Activated CD8-positive, alpha-beta memory T cell treated with anti-CD3 and anti-CD28 coated beads, Interleukin-2, amount 10 ng/mL, durations not matched to agents 7 days and 5 days (primary cell): Measurements from ENCODE around the gene MAP4K4. TPM values are rescaled to one million over a fixed set of nuclear protein-coding genes. Genes with fewer than 3 reads are reported as not detected.

Source experiments
- ATAC-seq: fragments of 150-1000 bp; cut with Tn5 transposase; one replicate; pipeline ENCODE4 v1.10.0; 2021; ENCODE audit warnings: moderate library complexity
- CTCF ChIA-PET: fragments of 350-600 bp; sonication (Branson Sonifier 250); formaldehyde crosslinking; loops from one replicate; lab custom pipeline; 2021; ENCODE audit warnings: antibody characterized with exemption; lab: Charles Lee
- DNase-seq: peaks from one replicate; pipeline ENCODE4 v3.0.0-alpha.2; 2020
- H3K27ac Mint-ChIP-seq: one replicate; pipeline ENCODE4 v1.8.0; 2021; ENCODE audit warnings: mild to moderate bottlenecking, mixed read lengths
- H3K27me3 Mint-ChIP-seq: one replicate; pipeline ENCODE4 v1.8.0; 2021; ENCODE audit warnings: mixed read lengths
- H3K36me3 Mint-ChIP-seq: one replicate; pipeline ENCODE4 v1.8.0; 2021; ENCODE audit warnings: mild to moderate bottlenecking, mixed read lengths
- H3K4me1 Mint-ChIP-seq: one replicate; pipeline ENCODE4 v1.8.0; 2021; ENCODE audit warnings: mixed read lengths
- H3K4me3 Mint-ChIP-seq: one replicate; pipeline ENCODE4 v1.8.0; 2021; ENCODE audit warnings: mild to moderate bottlenecking, moderate library complexity, mixed read lengths
- H3K9me3 Mint-ChIP-seq: one replicate; pipeline ENCODE4 v1.8.0; 2022; ENCODE audit warnings: low read depth, mixed read lengths
- total RNA-seq, 2 experiments: library from RNA; stranded (reverse); gene quantifications; one replicate each; pipeline ENCODE4 v1.2.3, GENCODE V29; 2021

MAP4K4 gene
- total RNA-seq, 2 experiments from 2014 or later: 42.8 to 45.9 TPM

DNA sequence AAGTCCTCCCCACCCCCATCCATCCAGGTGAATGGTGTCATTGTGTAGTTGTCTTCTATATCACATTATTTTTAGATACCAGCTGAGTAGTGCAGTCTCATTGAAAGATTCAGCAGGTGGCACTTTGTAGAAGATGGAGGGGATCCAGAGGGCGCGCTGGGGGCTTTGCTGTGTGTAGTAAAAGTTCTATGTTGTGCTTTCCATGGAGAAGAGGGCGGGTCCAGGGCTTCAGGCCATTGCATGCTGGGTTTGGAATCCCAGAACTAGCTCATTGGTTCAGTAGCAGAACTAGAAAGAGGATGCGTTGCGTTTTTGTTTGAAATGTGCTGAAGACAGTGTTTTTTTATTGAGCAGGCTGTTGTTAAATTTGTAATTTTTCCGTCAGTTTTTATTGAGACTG lies 120.0 kb downstream of the MAP4K4 start:
- Mint-ChIP-seq H3K27me3 (no peaks in the 10 kb centered on the region), H3K36me3 (peaks cover 2% of the 10 kb centered on the region), H3K27ac (no peak overlapping the region), H3K9me3 (no peaks in the 10 kb centered on the region), H3K4me1 (peaks cover 26% of the 10 kb centered on the region), H3K4me3 (no peak overlapping the region)
- CTCF ChIA-PET: interaction anchor here (1.1 kb wide), 1 partner anchor 47 kb away, joined by 3 read pairs; no protein-coding TSS in a partner anchor
- ATAC-seq: no peak
- DNase-seq: no peak

DNA sequence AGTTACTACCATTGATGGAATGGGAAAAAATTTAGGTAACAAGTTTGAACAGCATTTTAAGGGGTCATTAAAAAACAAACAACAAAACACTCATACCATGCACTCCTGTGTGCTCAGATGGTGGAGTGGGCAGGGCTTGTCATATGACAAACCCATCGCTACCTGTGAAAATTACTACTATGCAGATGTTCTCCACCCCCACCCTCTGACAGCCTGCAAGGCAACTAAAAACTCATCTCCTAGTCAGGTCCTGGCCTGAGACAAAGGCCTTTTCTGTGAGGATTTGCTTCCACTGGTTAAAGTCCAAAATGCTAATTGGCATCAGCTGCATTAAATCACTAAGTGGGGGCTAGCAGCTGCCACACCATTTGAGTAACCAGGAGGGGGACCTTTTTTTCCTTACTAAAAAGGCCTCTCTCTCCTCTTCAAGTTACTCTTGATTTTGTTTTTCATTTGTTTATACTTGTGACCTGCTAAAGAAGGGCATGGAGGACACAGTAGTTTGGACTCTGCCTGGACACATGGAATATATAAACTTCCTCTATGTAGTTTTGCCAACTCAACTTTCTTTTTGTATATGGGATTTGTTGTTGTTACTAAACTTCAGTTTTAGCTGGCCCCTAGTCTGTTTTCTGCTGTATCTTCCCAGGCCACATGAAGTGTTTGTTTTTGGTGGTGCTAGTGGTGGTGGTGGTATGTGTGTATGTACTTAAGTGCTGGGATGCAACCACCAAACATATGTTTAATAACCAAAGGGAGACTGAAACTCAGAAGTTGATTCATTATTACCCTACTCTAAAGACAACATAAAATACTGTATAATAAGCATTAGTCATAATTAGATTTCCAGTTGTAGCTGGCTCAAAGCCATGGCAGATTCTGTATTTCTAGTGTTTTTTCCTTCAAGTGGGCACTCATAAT lies 121.3 kb downstream of the MAP4K4 start:
- Mint-ChIP-seq H3K27me3 (no peaks in the 10 kb centered on the region), H3K36me3 (peaks cover 2% of the 10 kb centered on the region), H3K4me1 (peaks cover 37% of the 10 kb centered on the region), H3K4me3 (no peak overlapping the region), H3K27ac (no peak overlapping the region), H3K9me3 (no peaks in the 10 kb centered on the region)
- CTCF ChIA-PET: interaction anchor here (1.6 to 1.8 kb wide), 2 partner anchors 9 to 12 kb away, joined by 5 read pairs; no protein-coding TSS in a partner anchor
- DNase-seq: no peak
- no peak for ATAC-seq

DNA sequence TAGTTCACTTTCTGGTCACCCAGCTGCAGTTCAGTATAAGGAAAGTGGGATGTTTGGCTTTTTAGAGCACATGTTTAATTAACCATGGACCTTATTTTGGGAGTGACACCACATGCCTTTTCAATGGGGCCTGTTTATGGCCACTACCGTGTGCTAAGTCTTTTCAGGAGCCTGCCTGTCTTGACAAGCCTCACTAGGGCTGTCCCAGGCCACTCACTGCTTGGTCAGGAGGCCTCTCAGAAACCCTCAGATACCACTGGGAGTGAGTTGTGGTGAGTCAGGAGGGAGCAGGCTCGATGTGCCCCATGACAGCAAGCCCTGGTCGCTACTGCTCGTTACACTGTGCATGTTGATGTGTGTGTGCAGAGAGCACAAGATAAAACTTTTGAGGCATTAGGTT lies 123.0 kb downstream of the MAP4K4 start:
- Mint-ChIP-seq H3K4me3 (no peak overlapping the region), H3K36me3 (no peaks in the 10 kb centered on the region), H3K9me3 (no peaks in the 10 kb centered on the region), H3K4me1 (peaks cover 33% of the 10 kb centered on the region), H3K27ac (no peak overlapping the region), H3K27me3 (no peaks in the 10 kb centered on the region)
- CTCF ChIA-PET: interaction anchor here (1.8 kb wide), 1 partner anchor 11 kb away, joined by 5 read pairs; no protein-coding TSS in a partner anchor
- DNase-seq: no peak
- ATAC-seq: no peak

DNA sequence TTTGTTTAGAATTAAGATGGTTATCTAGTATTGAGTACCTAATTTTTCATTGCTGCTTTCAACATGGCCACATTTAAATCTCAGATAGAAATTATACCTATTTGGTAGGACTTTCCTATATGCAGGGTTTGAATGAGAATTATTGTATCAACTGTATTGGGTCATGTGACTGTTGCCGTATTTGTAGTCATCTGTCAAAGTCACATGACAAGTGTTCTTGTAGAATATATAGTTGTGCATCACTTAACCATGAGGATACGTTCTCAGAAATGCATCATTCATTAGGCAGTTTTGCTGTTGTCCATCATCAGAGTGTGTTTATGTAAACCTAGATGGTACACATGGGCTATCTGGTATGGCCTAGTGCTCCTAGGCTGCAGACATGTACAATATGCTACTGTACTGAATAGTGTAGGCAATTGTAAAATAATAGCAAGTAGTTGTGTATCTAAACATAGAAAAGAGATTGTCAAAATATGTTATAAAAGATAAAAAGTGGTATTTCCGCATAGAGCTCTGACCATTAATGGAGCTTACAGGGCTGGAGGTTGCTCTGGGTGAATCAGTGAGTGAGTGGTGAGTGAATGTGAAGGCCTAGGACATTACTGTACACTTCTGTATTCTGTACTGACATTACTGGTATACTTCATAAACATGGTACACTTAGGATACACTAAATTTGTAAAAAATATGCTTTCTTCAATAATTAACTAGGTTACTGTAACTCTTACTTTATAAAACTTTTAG lies 123.7 kb downstream of the MAP4K4 start:
- peaks cover 36% of the 10 kb centered on the region for H3K4me1 Mint-ChIP-seq
- CTCF ChIA-PET: interaction anchor here (0.9 to 2.8 kb wide), 6 partner anchors 11 to 479 kb away, joined by 3 to 18 read pairs (median 4); no protein-coding TSS in a partner anchor
- DNase-seq (no peak), ATAC-seq (no peak)
- H3K27me3 Mint-ChIP-seq: no peaks in the 10 kb centered on the region
- no peak overlapping the region for H3K4me3 Mint-ChIP-seq
- H3K9me3 Mint-ChIP-seq: no peaks in the 10 kb centered on the region
- no peak overlapping the region for H3K27ac Mint-ChIP-seq
- no peaks in the 10 kb centered on the region for H3K36me3 Mint-ChIP-seq

DNA sequence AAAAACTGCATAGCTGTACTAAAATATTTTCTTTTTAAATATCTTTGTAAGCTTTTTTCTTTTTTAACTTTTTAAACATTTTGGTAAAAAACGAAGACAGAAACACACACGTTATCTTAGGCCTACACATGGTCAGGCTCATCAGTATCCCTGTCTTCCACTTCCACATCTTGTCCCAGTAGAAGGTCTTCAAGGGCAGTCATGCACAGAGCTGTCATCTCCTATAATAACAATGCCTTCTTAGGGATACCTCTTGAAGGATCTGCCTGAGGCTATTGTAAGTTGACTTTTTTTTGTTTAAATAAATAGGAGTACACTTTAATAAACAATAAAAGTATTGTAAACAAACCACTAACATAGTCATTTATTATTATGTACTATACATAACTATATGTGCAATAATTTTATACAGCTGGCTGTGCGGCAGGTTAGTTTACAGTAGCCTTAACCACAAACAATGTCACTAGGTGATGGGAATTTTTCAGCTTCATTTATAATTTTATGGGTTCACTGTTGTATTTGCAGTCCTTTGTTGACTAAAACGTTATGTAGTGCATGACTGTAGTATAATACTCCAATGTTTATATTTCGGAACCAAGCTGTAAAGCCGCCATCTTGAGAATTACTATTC lies 124.4 kb downstream of the MAP4K4 start:
- ATAC-seq (no peak), DNase-seq (no peak)
- Mint-ChIP-seq H3K4me3 (no peak overlapping the region), H3K27ac (no peak overlapping the region), H3K36me3 (peaks cover 3% of the 10 kb centered on the region), H3K4me1 (peaks cover 42% of the 10 kb centered on the region), H3K27me3 (no peaks in the 10 kb centered on the region), H3K9me3 (no peaks in the 10 kb centered on the region)
- CTCF ChIA-PET: interaction anchor here (0.8 to 2.8 kb wide), 7 partner anchors 10 to 480 kb away, joined by 3 to 18 read pairs (median 3); no protein-coding TSS in a partner anchor

DNA sequence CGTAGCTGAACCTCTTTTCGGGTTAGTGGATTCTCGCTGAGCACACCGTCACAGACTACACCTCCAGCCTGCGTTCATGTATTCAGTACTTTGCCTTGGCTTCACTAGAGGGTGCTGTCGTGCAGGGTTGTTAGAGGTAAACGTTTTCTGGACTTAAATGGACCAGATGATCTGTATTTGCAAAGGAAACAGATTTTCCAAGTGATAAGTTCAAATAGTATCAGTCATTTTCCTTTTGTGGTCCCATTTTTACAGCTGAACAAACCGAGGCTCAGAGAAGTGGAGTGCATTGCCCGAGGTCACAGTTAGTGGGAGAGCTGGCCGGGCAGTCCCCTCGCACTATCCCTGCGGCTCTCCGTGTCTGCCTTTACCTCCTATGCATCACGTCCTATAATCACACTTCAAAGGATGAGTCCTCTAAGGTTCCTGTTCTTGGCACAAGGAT lies 125.9 kb downstream of the MAP4K4 start:
- CTCF ChIA-PET: interaction anchor here (1.0 to 2.8 kb wide), 9 partner anchors 9 to 461 kb away, joined by 3 to 18 read pairs (median 4); no protein-coding TSS in a partner anchor
- ATAC-seq: peak; percentile 86
- peak; percentile 80 for DNase-seq
- Mint-ChIP-seq H3K4me3 (no peak overlapping the region), H3K9me3 (no peaks in the 10 kb centered on the region), H3K27ac (no peak overlapping the region), H3K36me3 (peaks cover 6% of the 10 kb centered on the region), H3K4me1 (peaks cover 54% of the 10 kb centered on the region), H3K27me3 (no peaks in the 10 kb centered on the region)

DNA sequence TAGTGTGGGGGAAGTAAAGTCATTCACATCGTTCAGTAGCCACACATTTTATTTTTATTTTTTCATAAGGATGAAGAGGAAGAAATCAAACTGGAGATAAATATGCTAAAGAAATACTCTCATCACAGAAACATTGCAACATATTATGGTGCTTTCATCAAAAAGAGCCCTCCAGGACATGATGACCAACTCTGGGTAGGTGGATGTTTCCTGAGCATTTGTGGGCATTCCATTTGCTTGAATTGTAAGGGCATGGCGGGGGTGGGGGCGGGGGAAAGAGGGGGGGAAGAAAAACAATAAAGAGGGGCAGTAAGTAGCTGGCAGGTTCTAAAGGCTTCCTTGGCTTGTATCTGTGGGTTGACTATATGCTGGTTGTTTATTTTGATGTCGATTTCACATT lies 126.4 kb downstream of the MAP4K4 start:
- peaks cover 55% of the 10 kb centered on the region for H3K4me1 Mint-ChIP-seq
- H3K36me3 Mint-ChIP-seq: peaks cover 6% of the 10 kb centered on the region
- ATAC-seq (no peak), DNase-seq (no peak)
- no peaks in the 10 kb centered on the region for H3K9me3 Mint-ChIP-seq
- no peaks in the 10 kb centered on the region for H3K27me3 Mint-ChIP-seq
- H3K27ac Mint-ChIP-seq: no peak overlapping the region
- CTCF ChIA-PET: interaction anchor here (1.0 to 2.8 kb wide), 10 partner anchors 8 to 461 kb away, joined by 3 to 18 read pairs (median 4); partner anchors contain the start of gene MAP4K4
- no peak overlapping the region for H3K4me3 Mint-ChIP-seq

DNA sequence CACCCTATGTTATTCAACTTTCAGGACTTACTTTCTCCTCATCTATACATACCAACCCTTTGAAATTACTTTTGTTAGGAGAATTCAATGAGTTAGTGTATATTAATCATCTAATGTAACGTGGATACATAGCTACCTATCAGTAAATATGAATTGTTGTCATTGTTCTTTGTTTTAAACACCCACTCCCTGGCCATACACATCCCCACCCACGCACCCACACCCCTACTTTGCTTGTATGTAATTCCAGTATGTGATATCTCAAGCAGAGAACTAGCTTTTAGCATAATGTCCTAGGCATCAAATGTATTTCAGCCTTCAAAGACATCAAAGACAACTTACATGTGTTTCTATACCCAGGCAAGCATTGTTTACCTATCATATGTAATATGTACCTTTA lies 129.2 kb downstream of the MAP4K4 start:
- no peak for ATAC-seq
- H3K27me3 Mint-ChIP-seq: no peaks in the 10 kb centered on the region
- CTCF ChIA-PET: interaction anchor here (1.0 to 2.5 kb wide), 2 partner anchors 43 to 485 kb away, joined by 4 to 9 read pairs; no protein-coding TSS in a partner anchor
- peaks cover 17% of the 10 kb centered on the region for H3K36me3 Mint-ChIP-seq
- peaks cover 66% of the 10 kb centered on the region for H3K4me1 Mint-ChIP-seq
- no peak for DNase-seq
- no peaks in the 10 kb centered on the region for H3K9me3 Mint-ChIP-seq
- H3K27ac Mint-ChIP-seq: no peak overlapping the region
- no peak overlapping the region for H3K4me3 Mint-ChIP-seq

DNA sequence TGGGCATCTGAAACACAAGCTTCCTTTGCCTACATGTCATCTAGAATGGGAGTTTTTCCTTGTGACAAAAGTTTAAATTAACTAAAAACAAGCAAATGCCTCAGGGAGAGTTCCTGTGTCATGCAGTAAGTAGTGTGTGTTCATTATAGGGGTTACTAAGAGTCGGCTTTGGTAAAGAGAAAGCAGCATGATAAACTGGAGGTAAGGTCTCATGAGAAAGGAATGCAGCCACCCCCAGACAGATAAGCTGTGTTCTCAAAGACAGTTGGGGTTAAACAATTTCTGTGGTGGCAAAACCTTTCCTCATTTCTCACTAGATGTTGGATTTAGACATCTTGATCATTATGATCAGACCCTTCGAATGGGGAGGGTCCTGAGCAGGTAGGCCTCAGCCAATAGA lies 129.7 kb downstream of the MAP4K4 start:
- H3K27ac Mint-ChIP-seq: peak overlapping the region; percentile 12

DNA sequence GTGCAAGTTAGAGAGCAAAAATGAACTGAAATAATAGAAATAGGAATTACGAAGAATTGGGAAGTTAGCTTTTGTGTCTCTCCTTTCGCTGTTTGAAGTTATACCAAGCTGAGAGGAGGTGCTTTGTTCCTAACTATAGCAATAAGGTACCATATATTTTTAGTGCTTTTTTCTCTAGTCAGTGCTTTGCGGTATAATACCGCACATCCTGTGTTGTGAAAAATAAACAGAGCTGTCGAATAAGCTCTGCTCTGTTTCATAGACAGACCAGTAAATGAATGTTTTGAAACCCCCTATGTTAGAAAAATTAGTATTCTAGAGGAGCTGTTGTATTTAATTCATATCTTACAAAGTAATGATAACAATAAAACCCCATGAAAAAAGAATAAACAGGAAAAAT lies 130.8 kb downstream of the MAP4K4 start:
- H3K27ac Mint-ChIP-seq: peak overlapping the region; percentile 70
- H3K4me1 Mint-ChIP-seq: peaks cover 60% of the 10 kb centered on the region
- CTCF ChIA-PET: interaction anchor here (0.9 to 5.2 kb wide), 10 partner anchors 9 to 413 kb away, joined by 3 to 36 read pairs (median 4); partner anchors contain the start of gene RFX8
- ATAC-seq: peak; percentile 72
- no peaks in the 10 kb centered on the region for H3K9me3 Mint-ChIP-seq
- peak; percentile 50 for DNase-seq
- no peak overlapping the region for H3K4me3 Mint-ChIP-seq
- no peaks in the 10 kb centered on the region for H3K27me3 Mint-ChIP-seq
- peaks cover 17% of the 10 kb centered on the region for H3K36me3 Mint-ChIP-seq

More for the DNA sequence above, 129.7 kb downstream of the MAP4K4 start:
- Mint-ChIP-seq H3K27me3 (no peaks in the 10 kb centered on the region), H3K4me3 (no peak overlapping the region), H3K4me1 (peaks cover 66% of the 10 kb centered on the region), H3K36me3 (peaks cover 17% of the 10 kb centered on the region), H3K9me3 (no peaks in the 10 kb centered on the region)
- CTCF ChIA-PET: interaction anchor here (1.0 to 5.2 kb wide), 5 partner anchors 8 to 414 kb away, joined by 3 to 36 read pairs (median 4); no protein-coding TSS in a partner anchor
- no peak for DNase-seq
- ATAC-seq: no peak

DNA sequence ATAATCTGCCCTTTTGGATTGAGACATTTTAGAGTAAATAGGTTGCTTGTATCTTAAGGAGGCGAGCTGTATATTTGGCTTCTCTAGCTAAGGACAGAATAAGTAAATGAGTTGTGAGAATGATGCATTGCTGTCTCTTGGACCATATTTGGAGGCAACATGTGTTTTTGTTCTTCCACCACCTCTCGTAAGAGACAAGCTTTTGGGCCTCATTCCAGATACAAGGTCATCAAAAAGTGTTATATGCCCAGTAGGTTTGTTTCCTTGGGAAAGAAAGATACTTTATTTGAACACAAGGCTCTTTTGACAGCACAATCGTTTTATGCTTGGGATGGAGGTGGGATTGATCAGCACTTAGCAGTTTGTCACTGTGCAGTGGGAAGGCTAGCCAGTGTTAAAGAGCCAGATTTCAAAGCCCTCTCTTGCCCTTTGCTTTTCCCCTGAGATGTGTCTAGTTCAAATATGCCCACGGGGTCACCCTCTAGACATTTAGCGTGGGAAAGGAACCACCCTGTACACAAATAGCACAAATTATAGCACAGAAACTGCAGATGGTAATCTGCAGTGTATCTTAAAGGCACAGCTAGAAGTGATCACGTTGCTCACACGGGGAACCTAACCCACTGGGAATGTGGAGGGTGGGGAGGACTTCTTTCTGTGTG lies 131.3 kb downstream of the MAP4K4 start:
- no peak overlapping the region for H3K4me3 Mint-ChIP-seq

DNA sequence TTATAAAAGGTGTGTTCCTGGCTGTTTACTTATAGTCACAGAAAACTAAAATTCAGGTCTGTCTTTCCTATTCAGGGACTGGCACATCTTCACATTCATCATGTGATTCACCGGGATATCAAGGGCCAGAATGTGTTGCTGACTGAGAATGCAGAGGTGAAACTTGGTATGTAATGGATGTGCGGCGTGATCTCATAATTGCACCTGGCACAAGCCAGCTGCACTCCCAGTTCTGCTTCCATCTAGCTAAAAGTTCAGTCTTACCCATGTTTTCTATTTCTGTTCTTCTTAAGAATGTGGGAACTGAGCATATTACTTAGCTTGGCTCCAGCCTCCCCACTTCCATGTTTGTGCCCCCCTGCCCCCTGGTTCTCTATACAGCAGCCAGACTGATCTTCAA lies 131.9 kb downstream of the MAP4K4 start:
- Mint-ChIP-seq H3K4me3 (no peak overlapping the region), H3K9me3 (no peaks in the 10 kb centered on the region), H3K36me3 (peaks cover 20% of the 10 kb centered on the region), H3K27me3 (no peaks in the 10 kb centered on the region), H3K27ac (no peak overlapping the region), H3K4me1 (peaks cover 55% of the 10 kb centered on the region)
- ATAC-seq (no peak), DNase-seq (no peak)
- CTCF ChIA-PET: interaction anchor here (1.3 to 5.2 kb wide), 3 partner anchors 10 to 411 kb away, joined by 3 to 36 read pairs (median 5); partner anchors contain the start of gene RFX8

More for the DNA sequence above, 131.3 kb downstream of the MAP4K4 start:
- Mint-ChIP-seq H3K27ac (peak overlapping the region; percentile 70), H3K4me1 (peaks cover 55% of the 10 kb centered on the region), H3K36me3 (peaks cover 17% of the 10 kb centered on the region), H3K9me3 (no peaks in the 10 kb centered on the region), H3K27me3 (no peaks in the 10 kb centered on the region)
- CTCF ChIA-PET: interaction anchor here (0.9 to 5.2 kb wide), 9 partner anchors 8 to 412 kb away, joined by 3 to 36 read pairs (median 4); partner anchors contain the start of gene RFX8
- DNase-seq (no peak), ATAC-seq (peak; percentile 17)
